Right lobe of liver (tissue), 4 donors: Measurements from ENCODE around the gene CPNE7.

ENCODE experiments used
- CTCF ChIP-seq, 4 donors: fragments of 200-600 bp in 3 of 4; fragments of 450-650 bp in 1 of 4; IDR thresholded peaks; one replicate each; pipeline versions ENCODE4 v1.5.1 to v1.8.0; 2016 to 2022; ENCODE audit warnings: antibody characterized with exemption in 4 of 4, mild to moderate bottlenecking in 2 of 4
- POLR2A ChIP-seq: fragments of 450-650 bp; IDR thresholded peaks from one replicate; pipeline ENCODE4 v1.6.1; 2017; ENCODE audit warnings: antibody characterized with exemption, mild to moderate bottlenecking
- donor health status: DM: no; HTN: no; CAD: no.
- donor health status: DM: no; HTN: no; CAD: no.
- donor health status: DM: no; HTN: yes; CAD: no.

GRCh38 chr16:89596061-89596689, 20.6 kb downstream of the CPNE7 start:
- TF ChIP-seq POLR2A (no peak), CTCF (IDR thresholded peaks at IDR 0.05) (no peak)
